ENCODE results near the gene SPATA4. TPM values are rescaled to one million over a fixed set of nuclear protein-coding genes. Genes with fewer than 3 reads are reported as not detected.

The SPATA4 gene
- total RNA-seq, 1 experiment from 2014 or later, result not detected

DNA sequence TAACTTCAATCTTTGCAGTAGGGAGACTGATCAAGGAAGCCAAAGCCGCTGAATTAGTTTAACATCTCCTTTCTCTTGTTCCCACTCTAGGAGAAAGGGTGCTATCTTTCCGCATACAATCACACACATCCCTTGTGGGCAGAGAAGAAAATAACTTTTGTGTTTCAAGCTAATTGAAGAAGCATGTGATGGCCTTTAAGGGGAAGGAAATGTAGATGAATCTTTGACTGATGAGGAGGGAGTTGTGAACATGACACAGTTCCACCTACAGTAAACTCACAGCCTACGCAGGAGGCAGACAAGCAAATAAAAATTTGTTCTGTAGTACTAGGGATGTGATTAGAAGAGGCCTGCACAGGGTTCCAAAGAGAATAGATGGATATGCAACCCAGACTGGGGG lies 14.7 kb upstream of the SPATA4 start:
- H3K27ac ChIP-seq (ENCODE audit: insufficient read length, low read depth, low read length), result no peak overlapping the region
- no peak overlapping the region for H3K9ac ChIP-seq (ENCODE audit: extremely low read depth, insufficient read length, low read length)
- H3K4me1 ChIP-seq (ENCODE audit: insufficient read depth, low read length), result no peaks in the 10 kb centered on the region
- Mint-ChIP-seq H3K9me3 (peaks cover 0 to 7% of the 10 kb centered on the region in 2 experiments; a peak in 3 of 5 replicates), H3K4me1 (peaks cover 16 to 17% of the 10 kb centered on the region in 2 experiments), H3K4me3 (no peak overlapping the region), H3K27ac (no peak overlapping the region), H3K27me3 (ENCODE audit: low read depth) (no peaks in the 10 kb centered on the region), H3K36me3 (ENCODE audit: insufficient read depth in 1 of 3, low read depth in 3 of 3) (peaks cover 0 to 5% (median 0%) of the 10 kb centered on the region in 3 experiments; a peak in 2 of 7 replicates)
- H3K27me3 ChIP-seq (ENCODE audit: insufficient read depth, low read length), result no peaks in the 10 kb centered on the region
- H3K23ac ChIP-seq (ENCODE audit: insufficient read length, low read depth, low read length), result no peak overlapping the region
- TF ChIP-seq, protein P1, sequence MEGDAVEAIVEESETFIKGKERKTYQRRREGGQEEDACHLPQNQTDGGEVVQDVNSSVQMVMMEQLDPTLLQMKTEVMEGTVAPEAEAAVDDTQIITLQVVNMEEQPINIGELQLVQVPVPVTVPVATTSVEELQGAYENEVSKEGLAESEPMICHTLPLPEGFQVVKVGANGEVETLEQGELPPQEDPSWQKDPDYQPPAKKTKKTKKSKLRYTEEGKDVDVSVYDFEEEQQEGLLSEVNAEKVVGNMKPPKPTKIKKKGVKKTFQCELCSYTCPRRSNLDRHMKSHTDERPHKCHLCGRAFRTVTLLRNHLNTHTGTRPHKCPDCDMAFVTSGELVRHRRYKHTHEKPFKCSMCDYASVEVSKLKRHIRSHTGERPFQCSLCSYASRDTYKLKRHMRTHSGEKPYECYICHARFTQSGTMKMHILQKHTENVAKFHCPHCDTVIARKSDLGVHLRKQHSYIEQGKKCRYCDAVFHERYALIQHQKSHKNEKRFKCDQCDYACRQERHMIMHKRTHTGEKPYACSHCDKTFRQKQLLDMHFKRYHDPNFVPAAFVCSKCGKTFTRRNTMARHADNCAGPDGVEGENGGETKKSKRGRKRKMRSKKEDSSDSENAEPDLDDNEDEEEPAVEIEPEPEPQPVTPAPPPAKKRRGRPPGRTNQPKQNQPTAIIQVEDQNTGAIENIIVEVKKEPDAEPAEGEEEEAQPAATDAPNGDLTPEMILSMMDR (conservative IDR thresholded peaks at IDR 0.05), result no peak
- no peaks in the 10 kb centered on the region for H4K20me1 ChIP-seq (ENCODE audit: control insufficient read depth, insufficient read depth, insufficient read length)
- no peak overlapping the region for H4K8ac ChIP-seq (replicated peaks; ENCODE audit: insufficient read length, low read depth, low read length)
- no peaks in the 10 kb centered on the region for H3K79me1 ChIP-seq (ENCODE audit: insufficient read depth, low read depth, low read length, poor library complexity, severe bottlenecking)
- no peak overlapping the region for H3K18ac ChIP-seq (ENCODE audit: insufficient read length, low read depth, low read length)
- H4K91ac ChIP-seq (ENCODE audit: insufficient read length, low read depth, low read length), result no peak overlapping the region
- no peak overlapping the region for H3K14ac ChIP-seq (ENCODE audit: insufficient read depth, low read length)
- no peak overlapping the region for H2BK15ac ChIP-seq (ENCODE audit: low read depth, low read length)
- no peaks in the 10 kb centered on the region for H3K23me2 ChIP-seq (ENCODE audit: insufficient read length, low read depth, low read length, poor library complexity, severe bottlenecking)
- H2BK120ac ChIP-seq (ENCODE audit: low read depth, low read length, poor library complexity, severe bottlenecking), result no peak overlapping the region
- DNase-seq, result no peak
- no peak overlapping the region for H2BK5ac ChIP-seq (ENCODE audit: insufficient read length, low read length)
- no CpG with 5 or more reads among the region's 3 CpGs for WGBS (ENCODE audit: extremely low coverage, insufficient read length, low lambda C conversion rate)
- H2BK20ac ChIP-seq (ENCODE audit: low read depth, low read length, poor library complexity, severe bottlenecking), result no peak overlapping the region
- no peak overlapping the region for H2AK5ac ChIP-seq (ENCODE audit: insufficient read length, low read length)
- H3K9me3 ChIP-seq (ENCODE audit: control insufficient read depth, low read depth, low read length), result no peaks in the 10 kb centered on the region
- H3K4ac ChIP-seq (ENCODE audit: low read depth, low read length), result no peak overlapping the region
- no peak overlapping the region for H4K5ac ChIP-seq (ENCODE audit: insufficient read length, low read depth, low read length)
- no peak overlapping the region for H3T11ph ChIP-seq (ENCODE audit: low read length)
- H3K4me2 ChIP-seq (ENCODE audit: insufficient read depth, insufficient read length, low read length), result no peak overlapping the region
- no peak overlapping the region for H2BK12ac ChIP-seq (ENCODE audit: insufficient read length, low read depth, low read length)
- no peak overlapping the region for H3K56ac ChIP-seq (ENCODE audit: insufficient read length, low read depth, low read length)
- no peak overlapping the region for H2AFZ ChIP-seq (ENCODE audit: low read length)
- H3K79me2 ChIP-seq (ENCODE audit: insufficient read depth, low read length), result no peaks in the 10 kb centered on the region

Data from H9 (cell line).